Daoy (cell line): Measurements from ENCODE around the gene TCP10L. TPM values are rescaled to one million over a fixed set of nuclear protein-coding genes. Genes with fewer than 3 reads are reported as not detected.
"Not testable (repeated sequence)": the region's sequence is repeated elsewhere in the genome, so short reads cannot be mapped to it uniquely, and the experiment has no call there.

Experiments used
- DNase-seq: peaks from one replicate; pipeline ENCODE4 v3.0.0-alpha.2; 2015; ENCODE audit warnings: low read depth
- total RNA-seq: library from RNA; depleted of rRNA; stranded (reverse); fragments of >200 nt; shearing (Covaris generic); gene quantifications from 2 replicates; pipeline ENCODE4 v1.2.3, GENCODE V29; 2014; rRNA removed

The TCP10L gene, protein sequence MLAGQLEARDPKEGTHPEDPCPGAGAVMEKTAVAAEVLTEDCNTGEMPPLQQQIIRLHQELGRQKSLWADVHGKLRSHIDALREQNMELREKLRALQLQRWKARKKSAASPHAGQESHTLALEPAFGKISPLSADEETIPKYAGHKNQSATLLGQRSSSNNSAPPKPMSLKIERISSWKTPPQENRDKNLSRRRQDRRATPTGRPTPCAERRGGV
- 2.9 TPM in 1 of 2 replicates, not detected in the other for total RNA-seq

GRCh38 chr21:32585042-32585710 lies at the start of gene TCP10L:
Gene TCP10L (minus strand): TSS chr21:32585523. CDS start chr21:32584304, 1,219 bp downstream.
- DNase-seq: no peak

DNA sequence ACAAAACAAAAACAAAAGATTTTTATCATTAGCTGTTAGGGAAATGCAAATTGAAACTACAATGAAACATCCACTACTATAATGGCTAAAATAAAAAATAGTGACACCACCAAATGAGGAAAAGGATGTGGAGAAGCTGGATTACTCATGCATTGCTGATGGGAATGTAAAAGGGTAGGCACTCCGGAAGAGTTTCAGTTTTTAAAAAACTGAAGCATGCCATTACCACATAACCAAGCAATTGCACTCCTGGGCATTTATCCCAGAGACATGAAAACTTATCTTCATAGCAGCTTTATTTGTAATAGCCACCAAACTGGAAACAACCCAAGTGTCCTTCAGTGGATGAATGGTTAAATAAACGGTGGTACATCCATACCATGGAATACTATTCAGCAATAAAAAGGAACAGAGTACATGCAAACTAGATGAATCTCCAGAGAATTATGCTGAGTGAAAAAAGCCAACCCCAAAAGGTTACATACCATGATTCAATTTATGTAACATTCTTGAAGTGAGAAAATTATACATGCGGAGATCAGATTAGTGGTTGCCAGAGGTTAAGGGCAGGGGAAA lies 41.4 kb upstream of the TCP10L start:
- DNase-seq: peak; percentile 15

DNA sequence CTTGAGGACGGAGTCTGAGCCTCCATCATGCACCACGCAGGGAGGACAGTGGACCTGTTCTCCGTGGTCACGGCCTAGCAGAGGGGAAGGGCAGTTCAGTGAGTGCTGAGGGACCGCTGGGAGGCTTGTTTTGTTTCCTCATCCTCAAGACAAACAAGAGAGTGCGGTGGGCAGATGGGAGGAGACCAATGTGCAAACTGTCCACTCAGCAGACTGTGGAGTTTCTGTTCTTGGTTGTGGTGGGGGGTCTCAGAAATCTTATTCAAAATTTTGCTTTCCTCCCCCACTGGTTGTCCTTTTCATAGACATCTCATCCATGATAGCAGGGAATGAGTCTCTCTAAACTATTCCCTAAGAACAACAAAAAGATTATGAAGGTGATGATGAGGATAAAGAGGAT lies 32.9 kb upstream of the TCP10L start:
- DNase-seq: not testable (repeated sequence)

DNA sequence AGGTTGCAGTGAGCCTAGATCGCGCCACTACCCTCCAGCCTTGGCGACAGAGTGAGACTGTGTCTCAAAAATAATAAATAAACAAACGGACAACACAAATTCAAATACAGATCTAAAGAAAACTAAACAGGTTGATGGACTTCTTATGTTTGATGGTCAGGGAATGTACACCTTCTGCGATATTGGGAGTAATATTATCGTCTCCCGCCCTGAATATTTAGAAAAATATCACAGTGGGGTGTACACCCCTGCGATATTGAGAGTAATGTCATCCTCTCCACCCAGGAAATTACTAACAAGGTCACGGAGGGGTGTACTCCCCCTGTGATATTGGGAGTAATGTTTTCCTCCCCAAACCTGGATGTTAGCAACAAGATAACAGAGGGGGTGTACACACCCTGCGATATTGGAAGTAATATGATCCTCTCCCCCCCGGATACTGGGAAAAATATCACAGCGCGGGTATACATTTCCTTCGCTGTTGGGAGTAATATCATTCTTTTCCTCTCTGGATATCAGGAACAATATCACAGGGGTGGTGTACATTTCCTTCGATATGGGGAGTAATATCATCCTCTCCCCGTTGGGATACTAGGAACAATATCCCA lies 28.2 kb upstream of the TCP10L start:
- no peak for DNase-seq

DNA sequence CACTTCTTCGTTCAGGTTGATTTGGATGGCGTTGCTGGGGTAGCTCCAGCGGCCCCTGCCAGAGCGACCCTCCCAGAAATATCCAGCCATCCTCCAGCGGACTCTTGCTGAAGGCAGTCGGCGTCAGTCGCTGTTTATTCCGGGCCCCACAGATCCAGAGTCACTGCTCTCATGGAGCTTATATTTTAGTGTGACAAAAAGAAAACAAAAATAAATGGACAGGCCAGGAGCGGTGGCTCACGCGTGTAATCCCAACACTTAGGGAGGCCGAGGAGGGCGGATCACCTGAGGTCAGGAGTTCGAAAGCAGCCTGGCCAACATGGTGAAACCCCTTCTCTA lies 27.6 kb upstream of the TCP10L start:
- no peak for DNase-seq

DNA sequence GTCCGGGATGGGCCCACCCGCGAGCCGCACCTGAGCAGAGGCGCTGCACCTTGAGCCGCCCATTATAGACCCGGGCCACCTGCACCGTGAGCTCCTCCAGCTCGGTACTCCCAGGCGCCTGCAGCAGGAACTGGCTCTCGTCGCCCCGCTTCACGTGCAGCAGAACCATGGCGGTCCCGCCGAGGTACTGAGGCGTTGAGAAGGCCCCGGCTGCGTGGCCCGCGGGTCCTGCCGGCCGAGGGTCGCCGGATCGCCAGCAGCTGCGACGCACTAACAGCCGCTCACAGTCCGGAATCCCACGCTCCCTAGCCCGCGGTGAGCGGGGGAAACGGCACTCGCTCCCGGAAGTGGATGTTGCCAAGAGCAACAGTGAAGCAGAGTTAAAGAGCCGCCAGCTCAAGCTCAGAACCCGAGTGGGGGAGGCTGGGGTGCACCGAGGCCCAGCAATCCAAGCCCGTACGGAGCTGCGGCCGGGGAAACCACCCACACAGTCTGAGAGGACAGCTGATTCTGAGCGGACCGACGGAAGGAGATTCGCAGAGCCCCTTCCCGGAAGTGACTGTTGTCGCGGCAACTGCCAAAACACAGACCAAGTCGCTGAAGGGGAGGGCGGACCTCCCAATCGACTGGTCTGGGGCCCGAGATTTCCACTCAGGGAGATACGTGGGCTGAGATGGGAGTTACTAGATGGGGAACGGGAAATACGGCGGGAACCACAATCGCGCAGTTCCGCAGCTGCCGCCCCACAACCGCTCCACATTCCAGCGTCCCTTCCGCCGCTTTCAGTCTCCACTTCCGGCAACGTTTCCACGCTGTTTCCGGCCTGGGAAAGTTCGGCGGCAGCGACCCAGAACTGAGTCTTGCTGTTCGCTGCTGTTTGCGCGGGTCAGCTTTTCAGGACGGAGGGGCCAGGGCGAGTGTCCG lies 27.0 kb upstream of the TCP10L start, which contains the start of gene CFAP298:
Gene CFAP298 (minus strand): TSS at position 303 of the 924 bp plus-strand sequence. CDS start 134 bp downstream, at position 169.
- peak; percentile 96 for DNase-seq

- peak; percentile 25 for DNase-seq
Measured at GRCh38 chr21:32611471-32611997, 26.2 kb upstream of the TCP10L start.

- not testable (repeated sequence) for DNase-seq
Measured at GRCh38 chr21:32610940-32611339, 25.6 kb upstream of the TCP10L start.

DNA sequence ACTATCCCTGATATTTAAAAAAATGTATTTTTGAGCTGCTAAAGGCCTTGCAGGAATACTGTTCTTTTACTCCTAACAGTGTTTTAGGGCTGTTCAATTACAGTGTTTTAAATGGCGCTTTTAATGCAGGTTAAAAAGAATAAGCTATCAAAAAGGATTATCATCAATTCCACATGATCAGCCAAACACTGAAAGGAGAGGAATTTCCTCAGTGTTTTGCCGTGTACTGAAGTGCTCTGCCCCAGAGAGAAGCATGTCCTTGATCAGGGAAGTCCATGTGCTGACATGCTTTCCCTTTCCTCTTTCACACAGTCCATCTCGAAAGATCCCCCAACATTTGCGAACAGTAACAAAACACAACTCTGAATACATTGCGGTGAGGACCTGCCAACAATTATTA lies 23.5 kb upstream of the TCP10L start:
- DNase-seq: no peak

GRCh38 chr21:32605469-32605868 lies 20.1 kb upstream of the TCP10L start:
- DNase-seq: no peak

- no peak for DNase-seq
Measured at GRCh38 chr21:32604464-32604863, 19.1 kb upstream of the TCP10L start.

DNA sequence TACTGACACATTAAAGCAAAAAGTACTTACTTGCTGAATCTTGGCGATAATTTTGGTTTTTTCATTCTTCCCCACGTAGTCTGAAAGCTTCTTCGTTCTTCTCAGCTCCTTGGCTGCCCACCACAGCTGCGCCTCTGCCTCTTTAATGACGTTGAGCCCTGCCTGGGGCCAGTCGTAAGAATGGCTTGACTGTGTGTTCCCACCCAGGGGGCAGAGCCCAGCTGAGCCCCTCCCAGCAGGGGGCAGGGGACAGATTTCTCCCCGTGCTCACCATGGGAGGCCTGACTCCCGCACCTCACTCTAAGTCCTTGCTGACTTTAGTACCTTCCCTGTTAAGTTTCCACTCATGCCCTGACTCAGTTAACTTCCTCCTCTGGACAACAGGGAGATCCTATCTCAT lies 17.8 kb upstream of the TCP10L start:
- no peak for DNase-seq

- no peak for DNase-seq
Measured at GRCh38 chr21:32602099-32602498, 16.8 kb upstream of the TCP10L start.

GRCh38 chr21:32599526-32599925 lies 14.2 kb upstream of the TCP10L start:
- DNase-seq: no peak

DNA sequence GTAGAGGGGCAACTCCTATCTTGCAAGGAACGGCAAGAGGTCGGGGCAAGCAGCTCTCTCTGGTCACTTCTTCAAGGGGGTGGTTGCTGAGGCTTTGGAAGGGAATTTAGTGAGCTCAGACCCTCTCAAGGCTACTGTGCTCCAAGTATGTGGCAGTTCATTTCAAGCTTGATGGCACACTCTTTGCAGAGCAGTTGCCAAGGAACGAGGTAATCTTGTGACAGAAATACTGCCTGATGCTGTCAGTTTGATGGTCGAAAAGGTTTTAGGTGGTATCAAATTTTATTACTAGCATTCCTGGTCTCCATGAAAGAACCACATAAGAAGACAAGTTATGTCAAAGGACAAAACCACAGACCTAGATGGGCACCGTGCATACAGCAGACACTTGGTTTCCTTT lies 13.8 kb upstream of the TCP10L start:
- no peak for DNase-seq

DNA sequence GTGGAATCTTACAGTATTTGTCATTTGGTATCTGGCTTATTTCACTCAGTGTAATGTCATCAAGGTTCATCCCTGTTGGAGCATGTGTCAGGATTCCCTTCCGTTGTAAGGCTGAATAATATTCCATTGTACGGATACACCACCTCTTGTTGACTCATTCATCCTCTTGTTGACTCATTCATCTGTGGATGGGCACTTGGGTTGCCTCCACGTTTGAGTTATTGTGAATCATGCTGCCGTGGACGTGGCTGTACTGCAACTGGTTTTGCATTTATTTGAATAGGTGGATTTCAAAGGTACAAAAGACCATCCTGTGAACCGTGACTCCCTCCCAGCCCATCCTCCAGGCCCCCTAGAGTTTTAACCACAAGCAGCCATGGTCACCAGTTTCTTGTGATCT lies 11.9 kb upstream of the TCP10L start:
- peak; percentile 85 for DNase-seq

DNA sequence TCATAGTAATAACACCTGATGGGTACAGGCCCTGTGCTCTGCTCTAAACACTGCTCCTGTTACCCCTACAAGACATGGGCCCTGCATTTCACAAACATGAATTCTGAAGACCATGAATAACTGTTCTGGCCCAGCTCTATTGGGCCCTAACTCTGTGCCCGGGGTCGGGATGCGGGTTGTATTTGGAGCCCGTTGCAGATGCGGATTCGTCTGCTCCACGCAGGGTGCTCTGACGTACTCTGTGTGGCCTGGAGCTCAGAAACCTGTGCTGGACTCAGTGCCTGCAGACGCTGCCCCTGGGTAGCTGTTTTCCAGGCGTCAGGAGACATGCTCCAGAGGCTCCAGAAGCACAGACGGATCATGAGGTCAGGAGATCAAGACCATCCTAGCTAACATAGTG lies 10.1 kb upstream of the TCP10L start:
- DNase-seq: no peak

DNA sequence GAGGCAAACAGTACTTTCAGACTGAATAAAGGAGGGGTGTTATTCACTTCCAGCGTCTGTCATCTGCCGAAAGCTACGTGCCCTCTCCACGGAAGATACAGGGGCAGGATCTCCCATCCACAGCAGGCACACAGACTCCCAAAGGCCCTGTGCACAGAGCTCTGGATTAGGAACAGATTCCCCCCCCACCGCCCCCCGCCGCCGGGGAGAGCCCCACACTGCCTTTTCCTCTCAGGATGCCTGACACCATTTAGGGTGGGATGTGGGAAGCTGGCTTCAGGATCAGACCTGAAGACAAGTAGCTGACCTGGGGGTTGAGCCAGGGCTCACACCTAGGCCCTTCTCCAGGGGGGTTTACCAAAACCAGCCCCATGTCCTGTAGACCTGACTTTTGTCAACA lies 8.4 kb upstream of the TCP10L start:
- no peak for DNase-seq

GRCh38 chr21:32592929-32593502 lies 7.7 kb upstream of the TCP10L start:
- DNase-seq: no peak

- no peak for DNase-seq
Measured at GRCh38 chr21:32590130-32590529, 4.8 kb upstream of the TCP10L start.

DNA sequence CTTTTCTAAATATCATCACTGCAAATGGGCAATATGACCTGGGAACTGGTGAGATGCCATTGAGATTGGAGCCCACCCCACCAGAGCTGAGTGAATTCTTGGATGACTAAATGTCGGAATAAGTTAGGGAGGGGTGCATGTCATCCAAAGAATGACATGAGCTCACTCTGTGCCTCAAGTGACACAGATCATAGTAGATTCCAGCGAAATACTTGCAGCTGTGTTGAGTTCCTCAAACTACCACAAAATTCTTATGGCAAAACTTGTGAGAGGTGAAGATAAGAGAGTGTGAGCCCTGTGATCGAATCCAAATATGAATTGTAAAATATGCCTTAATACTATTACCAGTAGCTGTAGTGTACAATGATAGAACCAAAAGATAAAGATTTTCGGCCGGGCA lies 2.3 kb upstream of the TCP10L start:
- DNase-seq: no peak
